SK-N-SH treated with all-trans-retinoic acid at 6 μM for 48 hours (cell line): ENCODE measurements around the gene ATPAF1.

Source experiments
- CREB5 ChIP-seq: fragments of 250-450 bp; sonication (Bioruptor Pico); IDR thresholded peaks from 2 replicates; pipeline ENCODE4 v1.5.1; 2020; ENCODE audit warnings: low read depth, mild to moderate bottlenecking, moderate library complexity
- CSDC2 ChIP-seq: fragments of 250-450 bp; sonication (Bioruptor Pico); IDR thresholded peaks from 2 replicates; pipeline ENCODE4 v1.5.0; 2020; ENCODE audit warnings: mild to moderate bottlenecking, moderate library complexity
- GLIS3 ChIP-seq: fragments of 250-450 bp; sonication (Bioruptor Pico); IDR thresholded peaks from 2 replicates; pipeline ENCODE4 v1.5.0; 2020; ENCODE audit warnings: mild to moderate bottlenecking, moderate library complexity
- ISL1 ChIP-seq: fragments of 250-450 bp; sonication (Bioruptor Pico); IDR thresholded peaks from 2 replicates; pipeline ENCODE4 v2.1.2; 2022; ENCODE audit warnings: mild to moderate bottlenecking, moderate library complexity
- PATZ1 ChIP-seq: fragments of 250-450 bp; sonication (Bioruptor Pico); IDR thresholded peaks from 2 replicates; pipeline ENCODE4 v1.8.0; 2020; ENCODE audit warnings: mild to moderate bottlenecking, moderate library complexity, borderline replicate concordance
- TOX ChIP-seq: fragments of 250-450 bp; sonication (Bioruptor Pico); IDR thresholded peaks from 2 replicates; pipeline ENCODE4 v1.8.0; 2021; ENCODE audit warnings: mild to moderate bottlenecking, moderate library complexity, borderline replicate concordance
- TSHZ2 ChIP-seq: fragments of 250-450 bp; sonication (Bioruptor Pico); IDR thresholded peaks from 2 replicates; pipeline ENCODE4 v1.5.0; 2020; ENCODE audit warnings: mild to moderate bottlenecking, moderate library complexity
- ZFP30 ChIP-seq: fragments of 450-650 bp; formaldehyde crosslinking; IDR thresholded peaks from 2 replicates; pipeline ENCODE4 v1.5.0; 2022; ENCODE audit warnings: mild to moderate bottlenecking, moderate library complexity

GRCh38 chr1:46690931-46691421 lies 22.8 kb upstream of the ATPAF1 start:
- TF ChIP-seq PATZ1 (no peak), TSHZ2 (CRISPR knock-in tag) (no peak), TOX (CRISPR knock-in tag) (no peak), ZFP30 (CRISPR knock-in tag) (no peak), CREB5 (no peak), GLIS3 (no peak), ISL1 (CRISPR knock-in tag) (no peak), CSDC2 (CRISPR knock-in tag) (no peak)
